Transverse colon (tissue), 4 donors: ENCODE data around the gene GNPDA1. TPM values are rescaled to one million over a fixed set of nuclear protein-coding genes. Genes with fewer than 3 reads are reported as not detected.
A peak's percentile ranks its signal among the peaks of the same experiment; 100 is the strongest.

Source experiments
- DNase-seq: peaks from one replicate; pipeline ENCODE4 v3.0.0-alpha.2; 2019
- H3K27ac ChIP-seq, 4 donors: fragments of 200-600 bp; sonication (generic); 2 replicates each; pipeline ENCODE4 v1.5.1; 2016 to 2018; ENCODE audit warnings: inconsistent platforms in 4 of 4
- H3K27me3 ChIP-seq: fragments of 200-600 bp; sonication (generic); 2 replicates; pipeline ENCODE4 v1.5.1; 2017; ENCODE audit warnings: inconsistent platforms
- H3K36me3 ChIP-seq, 4 donors: fragments of 200-600 bp; sonication (generic); 2 replicates each; pipeline ENCODE4 v1.5.1; 2017 to 2019; ENCODE audit warnings: inconsistent platforms in 4 of 4
- H3K4me1 ChIP-seq, 4 donors: fragments of 200-600 bp; sonication (generic); 2 replicates each; pipeline ENCODE4 v1.5.1; 2017 to 2020; ENCODE audit warnings: inconsistent platforms in 4 of 4
- H3K4me3 ChIP-seq, 4 donors: fragments of 200-600 bp; sonication (generic); 1 replicate in 1 of 4; 2 replicates in 3 of 4; pipeline versions ENCODE4 v1.5.1 to v1.6.1; 2017 to 2019; ENCODE audit warnings: inconsistent platforms in 4 of 4
- H3K9me3 ChIP-seq, 2 donors: fragments of 200-600 bp; sonication (generic); 2 replicates each; pipeline ENCODE4 v1.5.1; 2017 to 2019; ENCODE audit warnings: inconsistent platforms in 2 of 2
- CTCF ChIP-seq, 5 experiments: fragments of 200-600 bp in 3 of 5; fragments of 450-650 bp in 2 of 5; sonication (generic) in 3 of 5; IDR thresholded peaks; 1 replicate in 2 of 5; 2 replicates in 3 of 5; pipeline ENCODE4 v1.5.1; 2016 to 2017; ENCODE audit warnings: antibody characterized with exemption in 5 of 5, inconsistent platforms in 3 of 5, mild to moderate bottlenecking in 2 of 5, moderate library complexity in 1 of 5
- EP300 ChIP-seq: sonication (generic); formaldehyde crosslinking; IDR thresholded peaks from one replicate; pipeline ENCODE4 v1.6.1; 2017; ENCODE audit warnings: antibody characterized with exemption, low read depth
- POLR2A ChIP-seq: fragments of 450-650 bp; IDR thresholded peaks from one replicate; pipeline ENCODE4 v1.6.1; 2016; ENCODE audit warnings: antibody characterized with exemption, mild to moderate bottlenecking, moderate library complexity
- POLR2AphosphoS5 ChIP-seq, 3 donors: sonication (generic); formaldehyde crosslinking; IDR thresholded peaks; one replicate each; pipeline ENCODE4 v1.6.1; 2016; ENCODE audit warnings: antibody characterized with exemption in 3 of 3
- WGBS, 2 donors: methylation state at CpG; one replicate each; pipeline ENCODE4 v1.1.5; 2018; ENCODE audit warnings: low coverage in 1 of 2; 5-methylcytosine and 5-hydroxymethylcytosine counted together
- in situ Hi-C, 4 donors: fragments of 200-750 bp; cut with MboI; loops; one replicate each; pipeline versions ENCODE4 v1.15.0 to v1.15.1; 2017; ENCODE audit warnings: low sequenced_read_pairs in 3 of 4, low pct_ligation_motif_present in 1 of 4, low pct_unique_long_range_greater_than_20kb in 1 of 4
- intact Hi-C: fragments of 100-400 bp; cut with DNase I; formaldehyde crosslinking; loops from one replicate; pipeline ENCODE4 v1.15.1; 2023; ENCODE audit warnings: low total_unique reads
- total RNA-seq, 4 donors: library from RNA; depleted of rRNA; stranded (reverse); fragments of >200 nt; gene quantifications; one replicate each; pipeline ENCODE4 v1.1.0, GENCODE V29; 2016

Gene GNPDA1
- total RNA-seq, 4 donors from 2014 or later, result 1.6 to 24.8 (median 8.9) TPM

GRCh38 chr5:141960449-141961323, 52.1 kb downstream of the GNPDA1 start:
- peak overlapping the region in 2 of 4 donors; percentile 7 to 17 for H3K27ac ChIP-seq
- H3K27me3 ChIP-seq, result no peaks in the 10 kb centered on the region
- H3K4me3 ChIP-seq, result no peak overlapping the region
- in situ Hi-C loops (loop anchor here in 1 of 4 donors (10.0 kb wide), 1 partner anchor 266 kb away; no protein-coding TSS in a partner anchor), intact Hi-C loops (no loop called here)
- no peaks in the 10 kb centered on the region for H3K9me3 ChIP-seq
- TF ChIP-seq CTCF (IDR thresholded peaks at IDR 0.05), result peak; percentile 82 to 92 (median 88)
- no peak for TF ChIP-seq EP300
- no peak for TF ChIP-seq POLR2A
- TF ChIP-seq POLR2AphosphoS5 (IDR thresholded peaks at IDR 0.05), result no peak
- 9 to 28% methylated on average over 4 to 14 of the region's 14 CpGs for WGBS, 2 donors
- no peaks in the 10 kb centered on the region for H3K36me3 ChIP-seq
- peak; percentile 93 for DNase-seq
- peaks cover 0 to 18% (median 3%) of the 10 kb centered on the region in 4 donors for H3K4me1 ChIP-seq

- WGBS, 2 donors, result 65% methylated on average over 10 of the region's 10 CpGs; no CpG with 5 or more reads in 1 of the 2 donors
- Histone ChIP-seq H3K4me3 (no peak overlapping the region), H3K4me1 (peaks cover 0 to 18% (median 3%) of the 10 kb centered on the region in 4 donors), H3K9me3 (no peaks in the 10 kb centered on the region), H3K27ac (no peak overlapping the region), H3K27me3 (no peaks in the 10 kb centered on the region), H3K36me3 (no peaks in the 10 kb centered on the region)
- intact Hi-C loops, result no loop called here
- no peak for DNase-seq
- no peak for TF ChIP-seq EP300
- no peak for TF ChIP-seq CTCF (IDR thresholded peaks at IDR 0.05)
- TF ChIP-seq POLR2AphosphoS5 (IDR thresholded peaks at IDR 0.05), result no peak
- TF ChIP-seq POLR2A, result no peak
- in situ Hi-C loops, result loop anchor here in 1 of 4 donors (10.0 kb wide), 1 partner anchor 265 kb away; no protein-coding TSS in a partner anchor
Observed at GRCh38 chr5:141960018-141960417, 52.8 kb downstream of the GNPDA1 start.

DNA sequence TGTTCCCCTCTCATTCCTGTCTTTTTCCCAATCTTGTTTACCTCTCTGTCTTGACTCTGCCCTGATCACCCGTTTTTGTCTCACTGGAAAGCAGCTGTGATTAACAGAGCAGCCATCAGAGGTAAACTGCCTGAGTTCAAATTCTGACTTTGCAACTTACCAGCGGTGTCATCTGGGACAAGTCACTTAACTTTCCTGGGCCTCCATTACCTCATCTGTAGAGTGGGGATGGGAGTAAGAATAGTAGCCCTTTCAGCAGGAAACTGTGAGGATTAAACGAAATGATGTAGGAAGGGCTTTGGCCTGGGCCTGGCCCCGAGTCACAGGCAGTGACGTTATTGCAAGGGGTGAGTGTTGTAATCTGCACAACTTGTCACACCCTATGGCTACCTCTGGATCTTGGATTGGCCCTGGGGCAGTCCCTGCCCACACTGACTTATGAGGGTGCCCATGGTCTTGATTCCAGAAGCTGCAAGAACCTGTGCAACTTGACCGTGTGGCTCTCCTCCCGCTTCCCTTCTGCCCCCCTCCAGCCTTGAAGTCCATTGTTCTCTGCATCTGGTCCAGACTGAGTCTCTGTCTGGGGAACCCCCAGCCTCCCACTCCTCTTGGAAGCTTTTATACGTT, 54.2 kb downstream of the GNPDA1 start:
- Histone ChIP-seq H3K27me3 (no peaks in the 10 kb centered on the region), H3K27ac (peak overlapping the region in 2 of 4 donors; percentile 40 to 50), H3K9me3 (no peaks in the 10 kb centered on the region), H3K4me3 (no peak overlapping the region), H3K36me3 (no peaks in the 10 kb centered on the region), H3K4me1 (peaks cover 0 to 18% (median 3%) of the 10 kb centered on the region in 4 donors)
- no peak for DNase-seq
- intact Hi-C loops (loop anchor here (5.0 kb wide), 1 partner anchor 266 kb away; no protein-coding TSS in a partner anchor), in situ Hi-C loops (loop anchor here in 3 of 4 donors (5.0 to 10.0 kb wide), 4 partner anchors 74 to 266 kb away; no protein-coding TSS in a partner anchor)
- TF ChIP-seq POLR2A, result no peak
- TF ChIP-seq POLR2AphosphoS5 (IDR thresholded peaks at IDR 0.05), result no peak
- no peak for TF ChIP-seq EP300
- no peak for TF ChIP-seq CTCF (IDR thresholded peaks at IDR 0.05)
- WGBS, 2 donors, result 54 to 85% methylated on average over 3 to 8 of the region's 8 CpGs

GRCh38 chr5:141958113-141958512, 54.7 kb downstream of the GNPDA1 start, which contains the start of gene PCDH12:
TSS of gene PCDH12 (minus strand) at chr5:141958202. CDS start at chr5:141957851, 351 bp downstream.
- DNase-seq, result peak; percentile 13
- Histone ChIP-seq H3K4me1 (peaks cover 0 to 18% (median 3%) of the 10 kb centered on the region in 4 donors), H3K36me3 (no peaks in the 10 kb centered on the region), H3K27me3 (no peaks in the 10 kb centered on the region), H3K27ac (peak within 1 kb of the TSS in 2 of 4 donors; percentile 40 to 50), H3K4me3 (no peak within 1 kb of the TSS), H3K9me3 (no peaks in the 10 kb centered on the region)
- 27 to 42% methylated on average over 2 to 7 of the region's 7 CpGs for WGBS, 2 donors
- intact Hi-C loops (loop anchor here (5.0 kb wide), 1 partner anchor 266 kb away; no protein-coding TSS in a partner anchor), in situ Hi-C loops (loop anchor here in 3 of 4 donors (5.0 to 10.0 kb wide), 4 partner anchors 73 to 266 kb away; no protein-coding TSS in a partner anchor)
- TF ChIP-seq POLR2AphosphoS5 (IDR thresholded peaks at IDR 0.05) (peak in 1 of 3 donors; percentile 16), CTCF (IDR thresholded peaks at IDR 0.05) (no peak), EP300 (no peak), POLR2A (no peak)
